Activated naive CD8-positive, alpha-beta T cell treated with anti-CD3 and anti-CD28 coated beads, Interleukin-2, amount 50 U/mL, for 16 hours (primary cell): Measurements from ENCODE around the gene LPIN3.

ENCODE experiments used
- DNase-seq: peaks from one replicate; pipeline ENCODE4 v3.0.0-alpha.2; 2020; ENCODE audit warnings: low read depth, low spot score

LPIN3 gene

GRCh38 chr20:41366546-41367392, 26.1 kb downstream of the LPIN3 start, which contains the start of gene EMILIN3:
Gene EMILIN3 (minus strand): TSS chr20:41366818. CDS start chr20:41366634, 184 bp downstream.
- no peak for DNase-seq

- no peak for DNase-seq
These were observed 26.7 kb downstream of the LPIN3 start for GRCh38 chr20:41367393-41367695.

GRCh38 chr20:41367956-41368355, 27.3 kb downstream of the LPIN3 start:
- no peak for DNase-seq

- DNase-seq, result no peak
These were observed 29.1 kb downstream of the LPIN3 start for GRCh38 chr20:41369673-41370072.

- DNase-seq, result no peak
These were observed 29.6 kb downstream of the LPIN3 start for GRCh38 chr20:41370176-41370575.

- DNase-seq, result no peak
These were observed 30.8 kb downstream of the LPIN3 start for GRCh38 chr20:41371371-41371770.

GRCh38 chr20:41373251-41373783, 32.7 kb downstream of the LPIN3 start:
- no peak for DNase-seq

GRCh38 chr20:41373931-41374920, 33.6 kb downstream of the LPIN3 start:
- no peak for DNase-seq

- no peak for DNase-seq
These were observed 35.2 kb downstream of the LPIN3 start for GRCh38 chr20:41375846-41376245.

- DNase-seq, result no peak
These were observed 35.7 kb downstream of the LPIN3 start for GRCh38 chr20:41376349-41376748.

- DNase-seq, result no peak
These were observed 36.7 kb downstream of the LPIN3 start for GRCh38 chr20:41377275-41377674.

GRCh38 chr20:41379551-41379950, 38.9 kb downstream of the LPIN3 start:
- no peak for DNase-seq

- no peak for DNase-seq
These were observed 40.1 kb downstream of the LPIN3 start for GRCh38 chr20:41380551-41381193.

- no peak for DNase-seq
These were observed 42.2 kb downstream of the LPIN3 start for GRCh38 chr20:41382791-41383305.

- no peak for DNase-seq
These were observed 46.1 kb downstream of the LPIN3 start for GRCh38 chr20:41386502-41387427.

GRCh38 chr20:41387444-41387851, 46.8 kb downstream of the LPIN3 start:
- no peak for DNase-seq

- no peak for DNase-seq
These were observed 50.3 kb downstream of the LPIN3 start for GRCh38 chr20:41390889-41391288.

GRCh38 chr20:41391587-41392001, 51.0 kb downstream of the LPIN3 start:
- DNase-seq, result no peak

GRCh38 chr20:41392295-41392694, 51.7 kb downstream of the LPIN3 start:
- DNase-seq, result no peak
